ENCODE measurements around the gene XAF1.

DNA sequence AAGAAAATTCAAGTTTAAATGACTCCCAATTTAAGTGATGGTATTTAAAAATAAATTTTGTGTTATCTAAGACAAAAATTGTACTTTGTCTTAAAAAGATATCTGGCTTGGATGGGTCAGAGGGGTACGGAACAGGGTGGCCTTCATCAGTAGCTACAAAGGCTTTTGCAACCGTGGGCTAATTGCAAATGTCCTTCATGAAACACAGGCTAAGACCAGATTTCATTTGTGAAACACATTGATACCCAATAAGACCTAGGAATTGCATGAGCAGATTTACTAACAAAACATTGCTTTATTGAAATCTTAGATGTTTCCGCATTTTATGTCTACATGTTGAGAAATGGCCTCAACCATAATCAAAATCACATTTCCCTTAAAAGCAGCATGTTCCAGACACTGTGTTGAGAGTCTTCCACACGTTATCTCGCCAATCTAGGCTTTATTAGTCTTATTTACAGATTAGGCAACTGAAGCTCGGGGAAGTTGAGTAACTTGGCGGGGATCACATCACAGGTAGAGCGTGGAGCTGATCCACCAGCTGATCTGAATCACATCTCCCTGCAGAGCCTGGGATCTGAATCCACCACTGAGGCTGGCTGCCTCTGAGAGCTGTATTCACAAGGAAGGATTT is 42.0 kb downstream of the XAF1 start:
- TF ChIP-seq CTCF (IDR thresholded peaks at IDR 0.05) (no peak), EP300 (IDR thresholded peaks at IDR 0.05; ENCODE audit: low read depth) (no peak)

All from transverse colon (tissue), 3 donors.